Measurements from ENCODE around the gene IFIT3.
A peak's percentile ranks its signal among the peaks of the same experiment; 100 is the strongest.
"Not testable (repeated sequence)": the region's sequence is repeated elsewhere in the genome, so short reads cannot be mapped to it uniquely, and the experiment has no call there.

IFIT3 gene

DNA sequence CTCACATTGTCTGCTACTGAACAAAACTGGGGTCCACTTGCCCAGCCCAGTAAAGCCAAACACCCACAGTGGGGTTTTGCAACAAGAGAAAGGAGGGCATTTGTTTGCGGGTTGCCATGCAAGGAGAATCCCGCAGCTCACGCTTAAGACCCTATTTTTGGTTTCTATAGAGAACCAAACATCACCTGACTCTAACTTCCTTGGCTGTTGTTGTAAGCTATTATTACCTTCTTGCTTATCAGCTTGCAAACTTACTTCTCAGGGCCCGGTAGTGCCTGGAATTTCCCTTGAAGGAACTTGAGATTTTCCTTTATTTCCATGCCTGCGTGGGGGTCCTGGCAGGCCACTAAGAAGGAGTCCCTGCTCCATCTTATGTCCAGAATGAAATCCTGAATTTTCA, 20.7 kb downstream of the IFIT3 start:
- Histone ChIP-seq H3K79me2 (ENCODE audit: low read length) (no peaks in the 10 kb centered on the region), H4K20me1 (ENCODE audit: insufficient read depth, low read length) (no peaks in the 10 kb centered on the region), H2AFZ (ENCODE audit: low read depth, low read length) (no peak overlapping the region), H3K4me2 (ENCODE audit: low read length) (no peak overlapping the region), H3K27ac (ENCODE audit: low read length) (no peak overlapping the region), H3K27me3 (ENCODE audit: low read depth, low read length) (no peaks in the 10 kb centered on the region), H3K36me3 (replicated peaks; ENCODE audit: low read depth, low read length) (no peaks in the 10 kb centered on the region), H3K4me1 (ENCODE audit: low read length) (peaks cover 28% of the 10 kb centered on the region), H3K4me3 (ENCODE audit: low read length) (no peak overlapping the region), H3K9me3 (ENCODE audit: insufficient read depth, low read length) (no peaks in the 10 kb centered on the region), H3K9ac (ENCODE audit: low read length) (no peak overlapping the region)
- TF ChIP-seq, protein P1, sequence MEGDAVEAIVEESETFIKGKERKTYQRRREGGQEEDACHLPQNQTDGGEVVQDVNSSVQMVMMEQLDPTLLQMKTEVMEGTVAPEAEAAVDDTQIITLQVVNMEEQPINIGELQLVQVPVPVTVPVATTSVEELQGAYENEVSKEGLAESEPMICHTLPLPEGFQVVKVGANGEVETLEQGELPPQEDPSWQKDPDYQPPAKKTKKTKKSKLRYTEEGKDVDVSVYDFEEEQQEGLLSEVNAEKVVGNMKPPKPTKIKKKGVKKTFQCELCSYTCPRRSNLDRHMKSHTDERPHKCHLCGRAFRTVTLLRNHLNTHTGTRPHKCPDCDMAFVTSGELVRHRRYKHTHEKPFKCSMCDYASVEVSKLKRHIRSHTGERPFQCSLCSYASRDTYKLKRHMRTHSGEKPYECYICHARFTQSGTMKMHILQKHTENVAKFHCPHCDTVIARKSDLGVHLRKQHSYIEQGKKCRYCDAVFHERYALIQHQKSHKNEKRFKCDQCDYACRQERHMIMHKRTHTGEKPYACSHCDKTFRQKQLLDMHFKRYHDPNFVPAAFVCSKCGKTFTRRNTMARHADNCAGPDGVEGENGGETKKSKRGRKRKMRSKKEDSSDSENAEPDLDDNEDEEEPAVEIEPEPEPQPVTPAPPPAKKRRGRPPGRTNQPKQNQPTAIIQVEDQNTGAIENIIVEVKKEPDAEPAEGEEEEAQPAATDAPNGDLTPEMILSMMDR (IDR thresholded peaks at IDR 0.05; ENCODE audit: low read depth, low read length): no peak
- no peak for TF ChIP-seq EZH2phosphoT487 (IDR thresholded peaks at IDR 0.05; ENCODE audit: low read depth)

DNA sequence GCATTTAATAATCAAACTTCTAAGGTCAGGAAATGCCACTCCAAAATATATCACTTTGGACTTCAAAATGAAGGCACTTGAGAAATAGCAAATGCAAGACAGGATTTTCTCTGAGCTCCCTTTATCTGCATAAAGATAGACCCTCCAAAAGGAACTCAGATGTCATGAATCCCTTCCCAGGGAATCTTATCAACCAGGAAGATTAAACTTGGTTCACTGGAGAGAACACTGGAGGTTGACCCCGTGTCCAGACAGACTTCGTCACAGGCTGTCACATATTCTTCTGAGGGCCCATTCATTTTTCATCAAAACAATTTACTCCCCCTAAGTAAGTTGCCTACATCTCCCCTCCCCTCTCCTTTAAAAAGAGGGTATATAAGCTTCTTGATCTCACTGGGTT, 21.2 kb downstream of the IFIT3 start:
- TF ChIP-seq, protein P1 (IDR thresholded peaks at IDR 0.05; ENCODE audit: low read depth, low read length): no peak
- TF ChIP-seq EZH2phosphoT487 (IDR thresholded peaks at IDR 0.05; ENCODE audit: low read depth): no peak
- no peak overlapping the region for H3K9ac ChIP-seq (ENCODE audit: low read length)
- H2AFZ ChIP-seq (ENCODE audit: low read depth, low read length): no peak overlapping the region
- peaks cover 28% of the 10 kb centered on the region for H3K4me1 ChIP-seq (ENCODE audit: low read length)
- H3K27ac ChIP-seq (ENCODE audit: low read length): no peak overlapping the region
- H3K9me3 ChIP-seq (ENCODE audit: insufficient read depth, low read length): no peaks in the 10 kb centered on the region
- H4K20me1 ChIP-seq (ENCODE audit: insufficient read depth, low read length): no peaks in the 10 kb centered on the region
- no peaks in the 10 kb centered on the region for H3K36me3 ChIP-seq (replicated peaks; ENCODE audit: low read depth, low read length)
- H3K4me2 ChIP-seq (ENCODE audit: low read length): no peak overlapping the region
- H3K27me3 ChIP-seq (ENCODE audit: low read depth, low read length): no peaks in the 10 kb centered on the region
- no peak overlapping the region for H3K4me3 ChIP-seq (ENCODE audit: low read length)
- H3K79me2 ChIP-seq (ENCODE audit: low read length): no peaks in the 10 kb centered on the region

DNA sequence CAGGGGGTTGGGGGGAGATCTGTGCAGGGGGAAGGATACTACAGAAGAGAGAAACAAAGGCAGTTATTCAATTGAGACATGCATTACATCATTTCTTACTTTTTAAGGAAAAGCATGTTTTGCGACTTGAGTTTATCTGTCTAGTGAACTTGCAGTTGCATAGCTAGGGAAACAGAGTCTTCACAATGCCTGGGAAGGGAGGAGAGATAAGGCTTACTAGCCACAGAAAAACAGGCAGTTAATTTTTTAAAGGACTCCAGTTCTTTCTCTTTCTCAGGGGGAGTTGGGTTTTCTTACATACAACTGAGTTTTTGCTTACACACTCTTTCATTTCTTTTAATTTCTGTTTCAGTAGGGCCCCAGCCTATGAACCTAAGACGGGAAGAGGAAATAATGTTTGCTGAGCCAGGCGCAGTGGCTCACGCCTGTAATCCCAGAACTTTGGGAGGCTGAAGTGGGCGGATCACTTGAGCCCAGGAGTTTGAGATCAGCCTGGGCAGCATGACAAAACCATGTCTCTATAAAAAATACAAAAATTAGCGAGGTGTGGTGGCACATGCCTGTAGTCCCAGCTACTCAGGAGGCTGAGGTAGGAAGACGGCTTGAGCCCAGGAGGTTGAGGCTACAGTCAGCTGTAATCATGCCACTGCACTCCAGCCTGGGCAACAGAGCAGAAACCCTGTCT, 23.0 kb downstream of the IFIT3 start:
- not testable (repeated sequence) for H3K79me2 ChIP-seq (ENCODE audit: low read length); H3K27me3 ChIP-seq (ENCODE audit: low read depth, low read length); H4K20me1 ChIP-seq (ENCODE audit: insufficient read depth, low read length); H3K9me3 ChIP-seq (ENCODE audit: insufficient read depth, low read length); H2AFZ ChIP-seq (ENCODE audit: low read depth, low read length); H3K36me3 ChIP-seq (replicated peaks; ENCODE audit: low read depth, low read length)
- H3K4me3 ChIP-seq (ENCODE audit: low read length): peak overlapping the region; percentile 52
- H3K4me2 ChIP-seq (ENCODE audit: low read length): peak overlapping the region; percentile 77
- H3K9ac ChIP-seq (ENCODE audit: low read length): peak overlapping the region; percentile 35; the same call in 1 of the 2 replicates
- H3K27ac ChIP-seq (ENCODE audit: low read length): peak overlapping the region; percentile 38; the same call in 1 of the 2 replicates
- peaks cover 28% of the 10 kb centered on the region for H3K4me1 ChIP-seq (ENCODE audit: low read length)

DNA sequence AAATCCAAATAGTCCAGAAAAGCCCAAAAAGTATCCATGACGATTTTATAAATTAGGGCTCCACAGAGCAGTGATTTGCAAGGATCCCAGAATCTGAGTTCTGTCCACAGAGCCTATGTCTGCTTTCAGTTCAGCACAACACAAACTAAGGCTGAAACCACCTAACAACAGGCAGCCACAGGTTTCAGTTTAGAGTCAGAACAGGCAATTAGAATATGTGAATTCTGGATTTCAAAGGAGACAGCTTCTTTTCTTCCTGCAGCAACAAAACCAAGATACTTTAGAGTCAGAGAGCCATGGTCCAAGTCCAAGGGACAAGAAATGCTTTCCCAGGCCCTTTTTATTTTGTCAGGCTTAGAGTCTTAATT, 23.6 kb downstream of the IFIT3 start:
- Histone ChIP-seq H3K27ac (ENCODE audit: low read length) (peak overlapping the region; percentile 38; the same call in 1 of the 2 replicates), H3K4me2 (ENCODE audit: low read length) (peak overlapping the region; percentile 77), H3K9ac (ENCODE audit: low read length) (0 out of 2 replicates have a peak overlapping the region, but pooled peaks have one; percentile 35), H3K4me3 (ENCODE audit: low read length) (peak overlapping the region; percentile 52), H2AFZ (ENCODE audit: low read depth, low read length) (no peak overlapping the region), H4K20me1 (ENCODE audit: insufficient read depth, low read length) (no peaks in the 10 kb centered on the region), H3K27me3 (ENCODE audit: low read depth, low read length) (no peaks in the 10 kb centered on the region), H3K36me3 (replicated peaks; ENCODE audit: low read depth, low read length) (no peaks in the 10 kb centered on the region), H3K9me3 (ENCODE audit: insufficient read depth, low read length) (no peaks in the 10 kb centered on the region), H3K4me1 (ENCODE audit: low read length) (peaks cover 28% of the 10 kb centered on the region), H3K79me2 (ENCODE audit: low read length) (no peaks in the 10 kb centered on the region)
- TF ChIP-seq EZH2phosphoT487 (IDR thresholded peaks at IDR 0.05; ENCODE audit: low read depth): no peak
- TF ChIP-seq, protein P1 (IDR thresholded peaks at IDR 0.05; ENCODE audit: low read depth, low read length): no peak
